HG03460 (cell line): Measurements from ENCODE around the gene RAB3A.
A peak's percentile ranks its signal among the peaks of the same experiment; 100 is the strongest.
"Not testable (repeated sequence)": the region's sequence is repeated elsewhere in the genome, so short reads cannot be mapped to it uniquely, and the experiment has no call there.

ENCODE experiments used
- ATAC-seq: cut with Tn5 transposase; IDR thresholded peaks from one replicate; pipeline ENCODE4 v1.9.1; 2021; ENCODE audit not compliant: unreplicated experiment

RAB3A gene

GRCh38 chr19:18171605-18172327 is 32.1 kb downstream of the RAB3A start:
- ATAC-seq = no peak

GRCh38 chr19:18170714-18171255 is 33.1 kb downstream of the RAB3A start:
- ATAC-seq = peak; percentile 28

- ATAC-seq = no peak
Observed at GRCh38 chr19:18168673-18169381, 35.0 kb downstream of the RAB3A start.

GRCh38 chr19:18167975-18168645 is 35.7 kb downstream of the RAB3A start:
- no peak for ATAC-seq

- no peak for ATAC-seq
Observed at GRCh38 chr19:18167011-18167410, 36.8 kb downstream of the RAB3A start.

GRCh38 chr19:18165794-18166544 is 37.9 kb downstream of the RAB3A start:
- no peak for ATAC-seq

- no peak for ATAC-seq
Observed at GRCh38 chr19:18164072-18164471, 39.8 kb downstream of the RAB3A start.

GRCh38 chr19:18161636-18162002 is 42.2 kb downstream of the RAB3A start:
- no peak for ATAC-seq

GRCh38 chr19:18160971-18161635 is 42.7 kb downstream of the RAB3A start:
- no peak for ATAC-seq

GRCh38 chr19:18160493-18160970 is 43.3 kb downstream of the RAB3A start:
- no peak for ATAC-seq

GRCh38 chr19:18159810-18160209 is 44.0 kb downstream of the RAB3A start:
- no peak for ATAC-seq

GRCh38 chr19:18159059-18159616 is 44.7 kb downstream of the RAB3A start:
- ATAC-seq = not testable (repeated sequence)

GRCh38 chr19:18158467-18158866 is 45.4 kb downstream of the RAB3A start:
- no peak for ATAC-seq

GRCh38 chr19:18157465-18158063 is 46.3 kb downstream of the RAB3A start:
- no peak for ATAC-seq

- no peak for ATAC-seq
Observed at GRCh38 chr19:18156841-18157464, 46.9 kb downstream of the RAB3A start.

- no peak for ATAC-seq
Observed at GRCh38 chr19:18156268-18156667, 47.6 kb downstream of the RAB3A start.

- no peak for ATAC-seq
Observed at GRCh38 chr19:18155095-18156087, 48.5 kb downstream of the RAB3A start.

GRCh38 chr19:18153556-18154134 is 50.2 kb downstream of the RAB3A start:
- no peak for ATAC-seq
